DND-41 (cell line): ENCODE data around the gene TINAGL1.

Experiments used
- CTCF ChIP-seq: IDR thresholded peaks from 2 replicates; pipeline ENCODE4 v1.5.1; 2012; ENCODE audit warnings: borderline replicate concordance, low read length, moderate library complexity, mild to moderate bottlenecking; ENCODE audit not compliant: poor library complexity, severe bottlenecking; ENCODE audit errors: extremely low read depth
- EZH2 ChIP-seq: IDR thresholded peaks from 3 replicates; pipeline ENCODE4 v1.6.1; 2012; ENCODE audit warnings: borderline replicate concordance, low read depth, mild to moderate bottlenecking, moderate library complexity, low read length, inconsistent platforms; ENCODE audit not compliant: severe bottlenecking

GRCh38 chr1:31576201-31576669 lies at the start of gene TINAGL1:
- no peak for TF ChIP-seq CTCF
- no peak for TF ChIP-seq EZH2
